Activated CD8-positive, alpha-beta memory T cell treated with anti-CD3 and anti-CD28 coated beads, Interleukin-2, amount 50 U/mL, for 48 hours (primary cell): Measurements from ENCODE around the gene SRD5A1.

ENCODE experiments used
- DNase-seq: peaks from one replicate; pipeline ENCODE4 v3.0.0-alpha.2; 2020

Gene SRD5A1

DNA sequence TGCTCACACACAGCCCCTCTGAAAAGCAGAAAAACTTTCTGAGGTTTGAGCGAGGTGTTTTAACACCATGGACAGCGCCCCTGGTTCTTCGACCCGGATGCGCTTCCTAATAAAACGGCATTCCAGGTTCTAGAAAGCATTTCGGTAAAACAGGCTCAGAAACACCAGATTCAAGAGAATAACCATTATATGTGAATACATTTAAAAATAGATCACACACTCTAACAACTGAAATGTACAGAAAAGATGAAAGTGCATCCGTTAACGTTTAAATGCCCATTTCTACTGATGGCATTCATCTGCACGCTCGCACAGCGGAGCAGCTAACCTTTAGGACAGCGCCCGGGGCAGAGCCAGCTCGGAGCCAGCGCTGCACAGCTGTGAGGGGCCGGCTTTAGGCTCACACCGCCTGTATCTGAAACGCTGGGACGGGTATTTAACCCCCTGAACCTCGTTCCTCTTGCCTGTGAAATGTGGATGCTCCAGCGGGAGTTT is 53.7 kb downstream of the SRD5A1 start:
- DNase-seq, result no peak

DNA sequence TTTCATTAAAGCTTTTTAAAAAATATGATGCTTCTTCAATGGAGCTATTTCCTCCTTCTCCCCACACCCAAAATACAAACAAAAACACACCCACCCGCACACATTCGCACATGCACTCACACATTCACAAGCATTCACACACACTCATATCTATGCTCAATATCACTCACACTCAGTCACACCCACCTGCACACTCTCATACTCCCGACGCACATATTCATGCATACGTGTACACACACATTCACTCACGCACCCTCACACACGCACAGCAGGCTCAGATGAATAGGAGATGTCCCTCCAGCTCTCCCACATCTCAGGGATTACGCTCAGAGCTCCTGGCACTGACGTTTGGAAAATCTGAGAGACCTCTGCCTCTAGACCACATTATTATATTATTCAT is 54.3 kb downstream of the SRD5A1 start:
- DNase-seq, result no peak

- DNase-seq, result no peak
These were observed 59.7 kb downstream of the SRD5A1 start for GRCh38 chr5:6692906-6693305.

DNA sequence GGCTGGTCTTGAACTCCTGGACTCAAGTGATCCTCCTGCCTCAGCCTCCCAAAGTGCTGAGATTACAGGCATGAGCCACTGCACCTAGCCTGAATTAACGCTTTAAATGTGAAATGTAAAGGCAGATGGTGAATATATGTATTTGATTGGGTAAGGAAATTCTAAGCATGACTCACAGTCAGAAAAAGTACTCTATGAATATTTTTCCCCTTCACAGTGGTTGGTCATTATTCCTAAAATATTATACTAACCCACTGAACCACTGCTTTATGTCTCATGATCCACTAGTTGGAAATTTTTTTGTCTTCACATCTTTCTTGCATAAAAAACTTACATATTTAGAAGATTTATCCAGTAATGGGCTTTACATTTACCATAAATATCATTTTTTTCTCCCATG is 65.5 kb downstream of the SRD5A1 start:
- no peak for DNase-seq

- DNase-seq, result no peak
These were observed 66.1 kb downstream of the SRD5A1 start for GRCh38 chr5:6699357-6699756.

GRCh38 chr5:6700074-6700684 is 66.9 kb downstream of the SRD5A1 start:
- DNase-seq, result no peak

GRCh38 chr5:6700685-6701355 is 67.6 kb downstream of the SRD5A1 start:
- DNase-seq, result no peak

GRCh38 chr5:6701491-6701890 is 68.3 kb downstream of the SRD5A1 start:
- no peak for DNase-seq

DNA sequence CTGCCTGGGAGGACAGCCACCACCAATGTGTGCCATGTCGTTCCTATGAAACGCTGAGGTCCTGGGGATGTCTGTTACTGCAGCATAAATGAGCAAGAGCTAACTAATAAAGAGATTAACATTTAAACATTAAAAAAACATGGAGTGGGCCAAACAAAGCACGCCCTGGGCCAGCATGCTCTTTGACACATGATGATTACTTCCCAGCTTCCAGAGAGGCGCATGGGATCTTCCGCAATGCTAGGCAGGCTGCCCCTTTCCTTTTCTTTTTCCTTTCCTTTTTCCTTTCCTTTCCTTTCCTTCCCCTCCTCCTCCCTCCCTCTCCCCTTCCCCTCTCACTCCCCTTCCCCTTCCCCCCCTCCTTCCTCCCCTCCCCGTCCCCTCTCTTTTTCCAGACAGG is 69.4 kb downstream of the SRD5A1 start:
- no peak for DNase-seq

DNA sequence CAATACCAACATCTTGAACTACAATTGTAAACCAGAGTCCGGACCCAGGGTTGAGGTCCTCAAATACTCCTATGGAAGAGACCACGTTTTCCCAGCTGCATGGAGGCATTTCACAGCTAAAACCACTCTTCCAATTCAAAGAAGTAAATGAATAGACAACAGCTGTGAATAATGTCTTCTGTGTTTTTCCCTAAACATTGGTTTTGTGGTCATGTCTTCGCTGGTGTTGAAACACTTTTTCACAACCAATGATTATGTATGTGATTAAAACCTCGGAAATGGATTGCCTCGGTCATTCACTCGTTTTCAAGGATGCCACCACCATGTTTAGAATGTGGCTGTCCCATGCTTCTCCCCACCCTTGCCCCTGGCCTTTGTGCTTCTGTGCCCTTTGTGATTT is 70.6 kb downstream of the SRD5A1 start:
- DNase-seq, result no peak

- DNase-seq, result no peak
These were observed 71.2 kb downstream of the SRD5A1 start for GRCh38 chr5:6704361-6704851.

DNA sequence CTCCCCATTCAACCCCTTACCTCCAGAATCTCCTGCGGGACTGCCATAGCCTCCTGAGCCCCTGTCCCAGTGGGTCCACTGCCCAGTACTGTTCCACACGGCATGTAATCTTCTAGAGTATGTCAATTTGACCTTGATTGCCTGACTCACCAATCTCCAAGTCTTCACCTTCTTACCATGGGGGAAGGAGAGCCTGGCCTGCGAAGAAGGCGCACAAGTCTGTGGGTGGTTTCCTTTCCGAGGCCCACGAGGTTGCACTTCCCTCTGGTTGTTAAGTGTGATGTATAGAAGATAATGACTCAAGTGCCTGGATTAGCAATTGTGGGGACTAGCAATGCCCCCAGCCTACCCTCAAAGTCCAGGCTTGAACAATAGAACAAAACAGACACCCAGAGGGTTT is 71.8 kb downstream of the SRD5A1 start:
- no peak for DNase-seq

DNA sequence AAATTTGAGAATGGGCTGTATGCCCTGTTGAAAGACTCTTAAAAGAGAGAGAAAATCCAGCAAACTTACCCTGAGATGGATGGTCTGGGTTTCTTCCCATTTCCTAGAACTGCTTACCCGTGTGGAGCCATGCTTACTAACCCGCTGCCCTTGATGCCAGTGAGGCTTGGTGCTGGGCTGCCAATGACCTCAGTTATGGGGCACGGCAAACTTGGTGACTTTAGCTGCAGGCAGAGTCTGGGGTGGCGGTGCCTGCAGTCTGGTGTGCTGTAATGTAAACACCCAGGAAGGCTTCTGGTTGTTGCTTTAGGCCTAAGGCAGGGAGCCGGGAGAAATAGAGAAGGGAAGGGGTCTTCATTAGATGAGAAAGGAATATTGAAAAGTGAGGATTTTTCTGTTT is 72.7 kb downstream of the SRD5A1 start:
- no peak for DNase-seq

DNA sequence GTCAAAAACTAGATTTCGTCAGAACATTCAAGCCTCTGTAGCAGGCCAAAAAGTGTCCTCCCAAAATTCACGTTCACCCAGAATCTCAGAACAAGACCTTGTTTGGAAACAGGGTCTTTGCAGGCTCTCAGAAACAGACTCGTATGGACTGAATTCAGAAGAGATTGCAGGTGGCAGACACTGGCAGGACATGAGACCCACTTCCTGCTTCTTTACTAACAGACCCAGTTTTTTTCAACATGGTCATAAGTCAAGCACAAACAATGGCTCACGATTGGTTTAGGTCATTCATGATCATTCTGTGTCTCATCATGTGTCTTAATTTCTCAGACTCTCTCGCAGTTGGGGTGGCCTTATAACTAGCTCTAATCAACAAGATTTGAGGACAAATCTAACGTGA is 74.6 kb downstream of the SRD5A1 start:
- no peak for DNase-seq

GRCh38 chr5:6708814-6709213 is 75.6 kb downstream of the SRD5A1 start:
- no peak for DNase-seq

- DNase-seq, result no peak
These were observed 76.8 kb downstream of the SRD5A1 start for GRCh38 chr5:6710070-6710469.

- DNase-seq, result peak; percentile 45
These were observed 77.5 kb downstream of the SRD5A1 start for GRCh38 chr5:6710551-6711318.

DNA sequence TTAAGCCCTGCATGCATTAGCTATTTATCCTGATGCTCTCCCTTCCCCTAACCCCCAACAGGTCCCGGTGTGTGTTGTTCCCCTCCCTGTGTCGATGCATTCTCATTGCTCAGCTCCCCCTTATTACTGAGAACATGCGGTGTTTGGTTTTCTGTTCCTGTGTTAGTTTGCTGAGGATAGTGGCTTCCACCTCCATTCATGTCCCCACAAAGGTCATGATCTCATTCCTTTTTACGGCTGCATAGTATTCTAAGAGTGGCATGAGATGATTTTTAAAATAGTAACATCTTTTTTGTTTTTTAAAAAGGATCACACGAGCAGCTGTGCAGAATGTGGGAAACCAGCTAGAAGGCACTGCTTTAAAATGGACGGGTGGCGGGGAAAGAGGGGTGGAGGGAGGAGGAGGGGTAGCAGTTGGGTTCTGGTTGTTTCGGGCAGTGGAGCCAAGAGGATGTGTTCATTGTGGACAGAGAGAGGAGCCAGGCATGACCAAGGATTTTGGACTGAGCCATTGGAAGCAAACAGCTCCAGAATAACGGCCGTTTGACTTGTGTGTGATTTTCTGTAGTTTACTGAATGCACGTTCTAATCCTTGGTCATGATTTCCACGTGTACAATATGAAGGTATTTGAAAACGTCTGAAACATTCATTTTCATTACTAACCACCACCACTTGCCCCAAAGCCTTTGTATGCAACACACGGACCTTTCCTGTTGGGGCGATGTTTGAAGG is 78.3 kb downstream of the SRD5A1 start:
- DNase-seq, result peak; percentile 26

DNA sequence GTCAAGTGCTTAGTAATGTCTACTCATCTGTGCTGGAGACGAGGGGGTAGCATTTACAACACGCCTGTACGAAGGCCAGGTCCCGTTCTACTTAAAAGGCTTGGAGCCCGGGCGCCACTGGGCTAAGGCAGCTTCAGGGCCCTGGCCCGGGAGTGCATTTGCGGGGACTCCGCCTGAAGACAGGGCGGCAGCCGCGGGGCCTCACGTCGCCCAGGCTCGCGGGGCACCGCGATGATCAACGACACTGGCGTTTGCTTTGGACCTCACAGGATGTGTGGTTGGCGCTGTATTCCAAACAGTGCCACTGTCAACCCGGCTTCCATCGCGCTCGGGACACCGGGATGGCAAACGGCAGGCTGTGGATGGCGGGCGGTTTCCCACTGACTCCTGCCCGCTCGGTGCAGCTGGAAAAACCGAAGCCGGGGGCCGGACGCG is 78.9 kb downstream of the SRD5A1 start:
- peak; percentile 81 for DNase-seq

- DNase-seq, result peak; percentile 98
These were observed 79.5 kb downstream of the SRD5A1 start for GRCh38 chr5:6712577-6713273.

GRCh38 chr5:6713274-6714225 is 80.3 kb downstream of the SRD5A1 start, which contains the start of gene TENT4A:
TSS of gene TENT4A (plus strand) at chr5:6713432. CDS start at chr5:6713984, 552 bp downstream.
- DNase-seq, result peak; percentile 62
